Measurements from ENCODE around the gene SSUH2. TPM values are rescaled to one million over a fixed set of nuclear protein-coding genes. Genes with fewer than 3 reads are reported as not detected.
A peak's percentile ranks its signal among the peaks of the same experiment; 100 is the strongest.

Gene SSUH2
- total and polyA plus RNA-seq, 9 of the 15 experiments (the other 6 are each of a cell fraction or from before 2014, with no cell fraction given), result 0.04 to 0.17 (median 0.04) TPM; not detected in 6

DNA sequence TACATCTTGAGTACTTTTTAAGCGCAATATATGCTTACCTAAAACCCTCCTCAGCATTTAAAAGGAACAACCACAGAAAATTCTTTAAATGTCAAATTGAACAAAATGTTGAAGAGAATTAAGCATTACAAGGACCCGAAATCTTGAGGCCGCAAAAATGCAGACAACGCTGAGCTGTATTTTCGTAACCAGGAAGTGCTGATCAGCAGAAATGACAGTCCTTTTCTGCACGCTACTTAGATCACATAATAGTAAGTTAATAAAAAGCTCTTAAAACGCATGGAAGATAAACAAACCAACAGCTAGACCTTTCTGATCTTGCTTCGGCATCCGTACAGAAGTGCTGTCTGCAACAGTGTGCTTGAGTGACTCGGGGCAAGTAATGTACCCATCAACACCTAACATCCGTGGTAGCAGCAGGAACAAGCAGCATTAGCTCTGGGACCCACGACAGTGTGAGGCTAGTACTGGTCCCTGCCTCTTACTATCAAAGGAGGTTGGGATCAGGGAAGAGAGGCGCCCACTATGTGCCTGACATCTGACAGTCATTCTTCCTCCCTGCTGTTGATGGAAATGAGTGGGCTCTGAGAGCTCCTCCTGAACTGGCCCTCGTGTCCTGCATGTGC is 1.8 kb upstream of the SSUH2 start:
- ChIA-PET CTCF (ENCODE audit: low intra/inter-chr PET ratio) (no interaction called here), POLR2A (interaction anchor here (0.7 kb wide), 2 partner anchors 14 to 51 kb away, joined by 3 read pairs; no protein-coding TSS in a partner anchor)
- Histone ChIP-seq H3K36me3 (ENCODE audit: control insufficient read depth, insufficient read depth, low read length) (no peaks in the 10 kb centered on the region), H3K79me2 (ENCODE audit: control insufficient read depth, insufficient read depth, low read length) (no peaks in the 10 kb centered on the region), H3K4me3 (no peak overlapping the region), H3K9ac (ENCODE audit: insufficient read depth in 1 of 2, low read depth in 2 of 2, low read length in 2 of 2) (no peak overlapping the region), H2AFZ (ENCODE audit: low read depth, low read length) (no peak overlapping the region), H4K20me1 (replicated peaks; ENCODE audit: control insufficient read depth, insufficient read depth, low read length) (0 out of 2 replicates have a peak, but pooled peaks cover 5% of the 10 kb centered on the region), H3K9me3 (replicated peaks; ENCODE audit: control insufficient read depth, insufficient read depth, low read depth, low read length) (no peaks in the 10 kb centered on the region), H3K4me1 (replicated peaks in 1 of 2; ENCODE audit: control insufficient read depth in 2 of 2, insufficient read depth in 2 of 2, low read length in 2 of 2) (no peaks in the 10 kb centered on the region), H3K27me3 (ENCODE audit: control insufficient read depth in 2 of 2, insufficient read depth in 2 of 2, low read length in 2 of 2) (peaks cover 16 to 68% of the 10 kb centered on the region in 2 experiments), H3K27ac (ENCODE audit: extremely low read depth, low read depth, low read length) (no peak overlapping the region), H3K9me1 (ENCODE audit: control insufficient read depth, insufficient read depth, low read length) (no peaks in the 10 kb centered on the region), H3K4me2 (ENCODE audit: insufficient read depth, low read length) (no peak overlapping the region)
- TF ChIP-seq ZNF316 (IDR thresholded peaks at IDR 0.05), result peak; percentile 67
- TF ChIP-seq MAFG (tag; conservative IDR thresholded peaks at IDR 0.05), result peak; percentile 70
- TF ChIP-seq XRCC4 (IDR thresholded peaks at IDR 0.05; ENCODE audit: extremely low read depth, insufficient read depth, insufficient read length), result no peak
- TF ChIP-seq SMC3 (conservative IDR thresholded peaks at IDR 0.05; ENCODE audit: insufficient read depth, low read depth, low read length), result no peak
- TF ChIP-seq C11orf30 (IDR thresholded peaks at IDR 0.05; ENCODE audit: low read depth), result peak; percentile 61; the same call in 1 of the 2 replicates
- TF ChIP-seq, protein P1, sequence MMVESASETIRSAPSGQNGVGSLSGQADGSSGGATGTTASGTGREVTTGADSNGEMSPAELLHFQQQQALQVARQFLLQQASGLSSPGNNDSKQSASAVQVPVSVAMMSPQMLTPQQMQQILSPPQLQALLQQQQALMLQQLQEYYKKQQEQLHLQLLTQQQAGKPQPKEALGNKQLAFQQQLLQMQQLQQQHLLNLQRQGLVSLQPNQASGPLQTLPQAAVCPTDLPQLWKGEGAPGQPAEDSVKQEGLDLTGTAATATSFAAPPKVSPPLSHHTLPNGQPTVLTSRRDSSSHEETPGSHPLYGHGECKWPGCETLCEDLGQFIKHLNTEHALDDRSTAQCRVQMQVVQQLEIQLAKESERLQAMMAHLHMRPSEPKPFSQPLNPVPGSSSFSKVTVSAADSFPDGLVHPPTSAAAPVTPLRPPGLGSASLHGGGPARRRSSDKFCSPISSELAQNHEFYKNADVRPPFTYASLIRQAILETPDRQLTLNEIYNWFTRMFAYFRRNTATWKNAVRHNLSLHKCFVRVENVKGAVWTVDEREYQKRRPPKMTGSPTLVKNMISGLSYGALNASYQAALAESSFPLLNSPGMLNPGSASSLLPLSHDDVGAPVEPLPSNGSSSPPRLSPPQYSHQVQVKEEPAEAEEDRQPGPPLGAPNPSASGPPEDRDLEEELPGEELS (CRISPR knock-in tag; IDR thresholded peaks at IDR 0.05; ENCODE audit: borderline replicate concordance), result no peak
- 2% methylated on average over 14 of the region's 14 CpGs for WGBS (ENCODE audit: insufficient coverage, low coverage, missing lambda C conversion rate)
- DNase-seq (ENCODE audit: extremely low read depth in 1 of 4, low spot score in 3 of 4) (no peak), ATAC-seq (no peak), FAIRE-seq (no peak)
- in situ Hi-C loops (cut with MboI) (no loop called here), intact Hi-C loops (cut with micrococcal nuclease) (no loop called here)
- no TSS peak for BruUV-seq (replicated peaks)

Data from K562 (cell line).